RKO (cell line): Measurements from ENCODE around the gene AP2B1.
"Not testable (repeated sequence)": the region's sequence is repeated elsewhere in the genome, so short reads cannot be mapped to it uniquely, and the experiment has no call there.

Source experiments
- DNase-seq: peaks from one replicate; pipeline ENCODE4 v3.0.0-alpha.2; 2016; ENCODE audit warnings: low spot score

Gene AP2B1

DNA sequence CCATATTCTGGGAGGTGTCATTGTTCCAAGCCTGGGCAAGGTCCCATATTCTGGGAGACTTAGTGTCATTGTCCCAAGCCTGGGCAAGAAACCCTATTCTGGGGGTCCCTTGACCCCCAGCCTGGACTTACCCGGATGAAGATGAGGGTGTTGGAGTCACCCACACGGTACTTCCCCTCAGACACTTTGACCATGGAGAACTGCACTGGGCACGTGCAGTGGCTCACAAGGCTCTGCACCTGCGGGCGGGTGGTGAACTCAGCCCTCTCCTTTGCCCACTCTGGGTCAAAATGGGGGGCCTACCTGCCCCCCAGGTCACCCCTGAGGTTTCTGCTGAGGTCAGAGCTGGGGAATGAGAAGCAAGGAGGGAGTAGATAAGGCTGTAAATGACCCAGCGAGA is 161.9 kb downstream of the AP2B1 start:
- DNase-seq = no peak

DNA sequence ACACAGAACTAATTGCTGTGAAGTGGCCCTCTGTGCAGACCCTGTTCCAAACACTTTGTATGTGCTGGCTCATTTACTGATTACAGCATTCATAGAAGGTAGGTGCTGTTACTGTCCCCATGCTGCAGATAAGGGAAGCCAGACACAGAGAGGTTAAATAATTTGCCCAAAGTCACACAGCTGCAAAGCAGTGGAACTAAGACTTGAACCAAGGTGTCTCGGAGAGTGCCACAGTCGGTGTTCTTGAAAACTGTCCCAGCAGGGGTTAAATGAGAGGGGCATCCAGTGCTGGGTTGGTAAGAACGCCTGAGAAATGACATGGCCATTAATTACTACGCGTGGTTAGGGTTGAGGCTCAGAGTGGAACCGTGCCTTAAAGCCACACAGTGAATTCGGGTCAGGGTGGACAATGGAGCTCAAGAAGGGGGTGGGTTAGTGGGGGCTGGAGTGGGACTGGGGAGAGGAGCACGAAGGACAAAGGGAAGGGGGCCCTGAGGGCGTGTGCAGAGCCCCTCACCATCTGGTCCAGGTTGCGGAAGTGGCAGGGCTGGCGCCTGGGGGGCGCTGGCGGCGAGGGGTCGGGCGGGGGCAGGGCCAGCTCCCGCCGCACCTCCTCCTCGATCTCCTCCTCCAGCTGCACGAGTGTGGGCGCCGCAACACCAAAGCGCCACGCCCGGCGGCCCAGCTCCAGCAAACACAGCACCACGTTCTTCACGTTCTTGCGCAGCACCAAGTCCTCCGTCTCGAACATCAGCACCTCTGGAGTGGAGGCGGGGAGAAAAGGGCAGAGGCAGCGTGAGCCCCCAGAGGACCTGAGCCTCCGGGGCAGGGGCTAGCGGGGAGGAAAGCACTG is 162.7 kb downstream of the AP2B1 start:
- DNase-seq = no peak

DNA sequence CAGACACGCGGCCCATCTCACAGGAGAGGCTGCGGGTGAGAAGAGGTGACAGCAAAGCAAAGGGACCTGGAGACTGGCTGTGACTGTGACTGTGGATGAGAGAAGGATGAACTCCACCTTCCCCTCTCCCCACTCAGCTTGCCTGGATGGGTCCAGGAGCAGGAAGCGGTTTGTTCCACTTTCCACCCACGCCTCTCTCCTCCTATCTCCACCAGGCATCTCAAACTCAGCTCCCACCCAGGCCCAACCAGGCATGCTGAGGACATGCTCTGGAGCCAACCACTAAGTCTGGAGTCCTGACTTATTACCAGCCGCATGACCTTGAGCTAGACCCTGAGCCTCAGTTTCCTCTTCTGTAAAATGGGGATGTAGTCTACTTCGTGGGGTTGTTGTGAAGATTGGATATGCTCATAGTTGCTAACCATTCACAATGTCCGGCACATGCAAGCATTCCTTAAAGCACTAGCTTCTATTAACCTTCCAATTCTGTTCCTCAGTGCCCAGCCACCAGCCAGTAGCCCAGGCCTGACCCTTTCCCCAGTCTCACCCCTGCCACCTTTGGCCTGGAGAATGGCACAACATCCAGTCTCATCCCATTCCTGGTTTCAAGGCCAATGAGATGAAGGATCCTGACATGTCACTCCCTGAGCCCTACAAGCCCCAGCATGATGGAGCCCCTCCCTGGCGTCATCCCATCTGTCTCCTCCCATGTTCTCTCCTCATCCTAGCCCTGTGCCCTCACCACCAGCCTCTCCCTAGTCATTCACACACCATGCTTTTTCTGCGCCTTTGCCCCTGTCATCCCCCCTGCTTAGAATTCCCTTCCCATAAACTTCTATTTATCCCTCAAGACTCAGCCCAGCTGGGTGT is 163.6 kb downstream of the AP2B1 start:
- DNase-seq = no peak

DNA sequence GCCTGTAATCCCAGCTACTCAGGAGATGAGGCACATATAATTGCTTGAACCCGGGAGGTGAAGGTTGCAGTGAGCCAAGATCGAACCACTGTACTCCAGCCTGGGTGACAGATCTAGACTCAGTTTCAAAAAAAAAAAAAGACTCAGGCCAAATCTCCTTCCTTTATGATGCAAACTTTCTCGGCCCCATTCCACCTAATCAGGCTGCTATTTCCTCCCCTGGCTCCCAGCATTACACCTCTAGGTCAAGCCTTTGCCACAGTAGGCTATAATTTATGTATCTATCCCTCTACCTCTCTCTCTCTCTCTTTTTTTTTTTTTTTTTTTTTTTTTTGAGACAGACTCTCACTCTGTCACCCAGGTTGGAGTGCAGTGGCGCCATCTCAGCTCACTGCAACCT is 164.4 kb downstream of the AP2B1 start:
- DNase-seq = not testable (repeated sequence)

DNA sequence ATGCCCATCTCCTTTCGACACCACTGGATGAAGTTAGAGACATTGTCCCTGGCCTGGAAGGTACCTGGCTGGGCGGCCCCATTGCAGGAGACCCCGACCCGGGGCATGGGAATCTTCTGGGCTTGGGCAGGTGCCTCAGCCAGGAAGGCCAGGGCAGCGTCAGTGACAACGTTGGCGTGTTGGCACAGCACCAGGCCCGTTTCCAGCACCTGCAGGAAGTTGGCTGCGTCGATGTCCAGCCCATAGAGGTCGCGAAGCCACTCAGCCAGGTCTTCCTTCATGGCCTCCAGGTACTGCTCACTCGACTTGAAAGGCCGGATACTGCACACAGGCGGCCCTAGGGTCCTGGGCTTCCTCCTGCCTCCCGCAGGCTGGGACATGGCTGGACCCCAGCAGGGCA is 165.3 kb downstream of the AP2B1 start:
- no peak for DNase-seq

DNA sequence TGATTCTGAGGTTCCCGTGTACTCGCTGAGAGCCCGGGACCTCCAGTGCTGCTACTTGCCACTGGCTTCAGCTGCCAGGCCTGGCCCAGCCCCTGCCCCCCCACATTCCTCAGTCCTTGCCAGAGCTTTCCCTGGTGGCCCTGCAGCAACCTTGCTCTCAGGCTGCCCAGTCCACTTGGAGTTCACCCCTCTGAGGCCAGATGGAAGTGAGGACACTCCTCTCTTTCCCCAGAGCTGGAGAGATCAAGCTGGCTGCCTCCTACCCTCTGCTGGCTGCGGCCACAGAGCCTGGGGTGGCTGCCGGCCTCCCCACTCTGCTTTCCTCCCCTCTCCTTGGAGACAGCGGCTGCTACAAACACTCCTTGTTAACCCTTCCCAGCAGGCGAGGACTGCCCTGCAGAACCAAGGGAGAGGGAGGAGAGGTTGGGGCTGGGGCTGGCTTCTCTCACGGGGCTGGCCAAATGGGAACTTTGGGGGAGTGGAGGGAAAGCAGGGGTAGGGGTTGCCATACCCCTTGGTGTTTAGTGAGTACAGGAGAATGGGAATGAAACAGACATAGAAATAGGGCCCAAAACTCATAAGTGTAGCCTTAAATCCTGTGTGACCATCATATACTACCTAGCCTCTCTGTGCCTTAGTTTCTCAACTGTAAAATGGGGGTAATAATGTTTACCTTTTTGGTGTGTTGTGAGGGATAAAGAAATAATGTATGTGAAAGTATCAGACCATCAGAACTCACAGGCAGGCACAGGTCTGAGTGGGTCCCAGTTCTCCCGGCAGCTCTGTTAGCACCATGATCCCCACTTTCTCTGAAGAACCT is 166.0 kb downstream of the AP2B1 start, which contains the start of gene GAS2L2:
Gene GAS2L2, minus strand, starts transcription at position 295 of the 820 bp plus-strand sequence. CDS start 389 bp downstream, outside the sequence.
- DNase-seq = no peak

DNA sequence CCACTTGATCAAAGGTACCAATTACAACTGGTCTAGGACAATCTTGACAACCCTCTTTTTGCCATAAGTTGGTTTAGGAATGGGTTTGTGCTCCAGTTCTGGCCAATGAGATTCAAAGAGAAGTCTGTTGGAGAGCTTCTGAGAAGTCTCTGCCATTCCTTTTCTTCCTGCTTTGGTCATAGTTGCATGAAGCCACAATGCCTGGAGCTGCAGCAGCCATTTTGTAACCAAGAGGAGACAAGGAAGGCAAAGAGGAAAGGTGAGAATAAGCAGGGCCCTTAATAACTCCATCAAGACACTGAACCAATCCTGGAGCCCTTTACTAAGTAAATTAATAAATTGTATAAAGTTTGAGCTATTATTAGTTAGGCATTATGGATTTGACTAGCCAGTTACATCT is 170.1 kb downstream of the AP2B1 start:
- DNase-seq = no peak

DNA sequence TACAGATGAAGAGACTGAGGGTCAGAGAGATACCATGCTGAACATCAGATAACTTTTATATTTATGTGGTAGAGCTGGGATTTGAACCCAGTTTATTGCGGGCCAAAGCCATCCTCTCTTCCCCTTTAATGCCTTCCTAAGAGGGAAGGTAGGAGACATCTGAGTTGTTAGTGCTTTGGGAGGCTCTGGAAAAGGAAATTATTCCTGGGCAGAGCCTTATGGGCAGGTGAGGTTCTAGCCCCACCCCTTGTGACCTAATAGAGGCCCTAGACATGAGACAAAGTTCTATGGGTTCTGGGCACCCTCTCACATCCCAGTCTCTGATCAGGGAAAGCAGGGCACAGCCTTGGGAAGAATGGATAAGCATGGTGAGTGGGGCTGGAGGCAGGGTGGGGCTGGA is 173.5 kb downstream of the AP2B1 start, which contains the start of gene C17orf50:
Gene C17orf50, plus strand, starts transcription at position 301 of the 400 bp plus-strand sequence. Its CDS starts 55 bp downstream, at position 356.
- no peak for DNase-seq

DNA sequence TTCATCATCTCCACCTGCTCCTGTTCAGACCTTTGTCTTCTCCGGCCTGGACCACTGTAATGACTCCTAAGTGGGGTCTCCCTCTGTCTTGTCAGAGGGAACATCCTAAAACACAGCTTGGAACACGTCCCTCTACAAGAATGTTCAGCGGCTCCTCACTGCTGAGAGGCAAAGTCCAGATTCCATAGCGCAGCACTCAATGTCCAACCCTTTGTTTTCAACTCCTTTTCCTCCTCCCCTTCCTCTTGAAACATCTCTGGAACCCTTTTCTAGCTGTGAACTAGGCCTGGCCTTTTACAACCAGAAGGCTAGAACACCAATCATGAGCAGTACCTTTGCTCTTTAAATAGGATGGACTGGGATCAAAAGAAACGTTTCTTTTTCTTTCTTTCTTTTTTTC is 174.5 kb downstream of the AP2B1 start:
- DNase-seq = no peak

DNA sequence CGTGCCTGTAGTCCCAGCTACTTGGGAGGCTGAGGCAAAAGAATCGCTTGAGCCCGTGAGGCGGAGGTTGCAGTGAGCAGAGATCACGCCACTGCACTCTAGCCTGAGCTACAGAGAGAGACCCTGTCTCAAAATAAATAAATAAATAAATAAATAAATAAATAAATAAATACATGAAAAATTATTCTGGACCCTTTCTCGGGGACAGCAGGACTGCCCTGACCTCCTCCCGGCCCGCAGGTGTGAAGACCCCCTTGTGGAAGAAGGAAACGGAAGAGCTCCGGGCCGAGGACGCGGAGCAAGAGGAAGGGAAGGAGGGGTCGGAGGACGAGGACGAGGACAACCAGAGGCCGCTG is 176.6 kb downstream of the AP2B1 start:
- no peak for DNase-seq

DNA sequence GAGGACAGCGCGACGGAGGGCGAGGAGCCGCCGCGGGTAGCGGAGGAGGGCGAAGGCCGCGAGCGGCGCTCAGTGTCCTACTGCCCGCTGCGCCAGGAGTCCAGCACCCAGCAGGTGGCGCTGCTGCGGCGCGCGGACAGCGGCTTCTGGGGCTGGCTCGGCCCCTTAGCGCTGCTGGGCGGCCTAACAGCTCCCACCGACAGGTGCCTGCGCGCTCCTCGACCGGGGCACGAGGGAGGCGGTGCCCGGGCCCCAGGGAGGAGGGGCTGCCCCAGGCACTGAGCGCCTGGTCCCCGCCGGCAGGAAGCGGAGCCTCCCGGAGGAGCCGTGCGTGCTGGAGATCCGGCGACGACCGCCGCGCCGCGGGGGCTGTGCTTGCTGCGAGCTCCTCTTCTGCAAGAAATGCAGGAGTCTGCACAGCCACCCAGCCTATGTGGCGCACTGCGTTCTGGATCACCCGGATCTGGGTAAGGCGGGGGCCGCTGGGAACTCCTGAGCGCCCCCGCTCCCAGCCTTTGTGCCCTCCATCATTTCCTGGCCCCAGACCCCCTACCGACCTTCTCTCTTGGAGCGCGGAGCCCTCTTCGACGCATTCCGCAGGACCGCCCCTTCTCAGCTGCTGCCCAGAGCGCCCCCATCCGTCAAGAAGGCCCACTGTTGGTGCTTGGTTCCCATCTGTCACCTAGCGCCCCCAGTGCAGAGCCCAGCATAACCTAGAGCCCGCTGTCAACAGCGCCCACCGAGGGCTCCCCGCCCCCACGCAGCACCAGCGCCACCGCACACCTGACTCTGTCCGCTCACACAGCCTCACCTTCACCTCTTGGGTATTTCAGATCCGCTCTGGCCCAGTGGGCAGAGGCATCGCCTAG is 177.2 kb downstream of the AP2B1 start:
- DNase-seq = peak; percentile 91

DNA sequence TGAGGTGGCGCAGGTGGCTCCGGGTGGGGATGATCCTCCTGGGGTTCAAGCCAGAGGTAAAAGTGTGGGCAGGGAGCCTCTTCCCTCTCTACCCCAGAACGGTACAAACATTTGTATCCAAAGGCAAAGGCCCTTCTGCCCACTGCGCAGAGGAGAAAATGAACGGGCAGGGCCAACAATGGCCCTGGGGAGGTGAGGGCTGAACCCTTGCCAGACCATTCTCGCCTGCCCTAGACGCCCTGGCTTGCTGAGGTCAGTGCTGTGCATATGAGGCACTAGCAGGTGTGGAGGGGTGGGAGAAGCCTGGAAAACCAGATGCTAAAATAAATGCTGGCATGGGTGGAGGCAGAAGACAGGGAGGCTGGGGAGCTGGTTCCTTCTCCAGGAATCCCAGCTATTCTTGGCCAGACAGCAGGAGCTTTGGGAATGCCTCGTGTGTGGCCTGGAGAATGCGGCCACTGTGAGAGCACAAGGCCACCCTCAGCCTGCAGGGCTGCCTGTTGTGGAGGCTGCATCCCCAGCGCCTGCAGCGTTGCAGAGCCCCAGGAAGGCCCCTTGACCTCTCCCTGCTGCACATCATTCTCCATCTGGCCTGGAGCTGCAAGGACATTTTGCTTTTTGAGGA is 178.1 kb downstream of the AP2B1 start:
- DNase-seq = no peak

DNA sequence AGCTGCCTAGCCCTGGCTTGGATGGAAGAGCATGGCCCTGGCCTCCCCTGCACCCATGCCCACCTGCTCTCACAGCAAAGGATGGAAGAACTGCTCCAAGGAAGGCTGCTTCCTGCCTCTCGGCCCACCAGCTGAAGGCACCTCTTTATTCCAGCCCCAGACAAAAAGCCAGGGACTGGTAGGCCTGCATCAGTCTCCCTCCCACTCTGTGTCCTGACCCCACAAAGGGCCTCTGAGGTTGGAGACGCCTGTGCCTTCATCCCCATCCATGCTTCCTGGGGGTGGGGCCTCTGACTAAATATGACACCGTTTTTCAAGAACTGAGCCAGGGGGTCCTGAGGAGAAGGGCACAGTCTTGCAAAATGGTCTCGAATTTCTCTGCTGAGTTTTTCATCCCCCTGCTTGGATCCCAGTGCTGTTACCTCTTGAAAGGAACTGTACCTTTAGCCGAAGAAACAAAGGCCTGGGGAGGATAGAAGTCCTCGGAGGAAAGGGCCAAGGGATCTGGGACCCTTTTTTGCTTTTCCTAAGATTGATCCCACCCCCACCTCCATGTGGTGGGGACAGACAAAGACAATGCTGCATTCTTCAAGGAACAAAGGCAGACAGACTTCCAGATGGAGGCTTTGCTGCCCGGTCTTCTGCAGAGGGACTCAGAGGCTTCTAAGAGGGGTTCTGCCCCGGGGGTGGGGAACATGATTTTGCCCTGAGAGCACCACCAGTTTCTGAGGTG is 178.8 kb downstream of the AP2B1 start:
- no peak for DNase-seq

DNA sequence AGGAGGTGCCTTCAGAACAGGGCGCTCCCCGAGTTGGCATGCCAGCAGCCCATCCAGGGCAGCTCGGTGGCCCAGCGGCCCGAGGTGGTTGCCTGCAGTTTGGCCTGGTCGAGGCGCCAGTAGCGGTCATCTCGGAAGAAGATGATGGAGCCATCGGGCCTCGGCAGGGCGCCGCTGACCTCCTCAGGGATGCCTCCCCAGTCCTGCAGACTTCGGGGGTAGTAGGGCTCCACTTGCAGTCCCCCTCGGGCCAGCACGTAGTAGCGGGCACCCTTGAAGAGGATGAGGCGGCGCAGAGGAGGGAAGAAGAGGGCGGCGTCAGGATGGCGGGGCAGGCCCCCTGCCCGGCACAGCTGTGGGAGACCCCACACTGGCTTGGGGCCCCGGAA is 179.4 kb downstream of the AP2B1 start:
- DNase-seq = no peak

DNA sequence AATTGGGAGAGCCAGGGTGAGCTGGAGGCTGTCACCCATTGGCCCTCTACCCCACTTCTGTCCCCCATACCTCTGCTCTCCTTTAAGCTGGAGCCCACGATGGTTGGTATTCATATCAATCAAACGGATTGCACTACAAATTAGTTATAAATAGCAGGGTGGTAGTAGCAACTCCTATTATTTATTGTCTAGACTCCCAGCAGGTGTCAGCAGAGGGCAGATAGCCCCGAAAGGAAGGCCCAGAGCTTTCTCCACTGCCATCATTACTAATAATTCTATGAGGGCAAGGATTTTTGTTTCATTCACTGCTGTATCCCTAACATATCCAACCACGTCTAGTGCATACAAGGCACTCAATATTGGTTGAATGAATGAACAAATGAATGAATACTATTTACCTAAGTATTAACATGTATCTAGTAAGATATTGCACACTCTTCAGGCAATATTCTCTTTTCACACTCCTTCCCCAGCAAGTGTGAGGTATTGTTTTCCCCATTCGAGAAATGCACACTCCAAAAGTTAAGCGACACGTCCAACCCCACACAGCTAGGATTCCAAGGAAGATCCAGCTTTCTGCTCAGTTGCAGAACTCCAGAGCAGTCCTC is 179.9 kb downstream of the AP2B1 start:
- peak; percentile 55 for DNase-seq

DNA sequence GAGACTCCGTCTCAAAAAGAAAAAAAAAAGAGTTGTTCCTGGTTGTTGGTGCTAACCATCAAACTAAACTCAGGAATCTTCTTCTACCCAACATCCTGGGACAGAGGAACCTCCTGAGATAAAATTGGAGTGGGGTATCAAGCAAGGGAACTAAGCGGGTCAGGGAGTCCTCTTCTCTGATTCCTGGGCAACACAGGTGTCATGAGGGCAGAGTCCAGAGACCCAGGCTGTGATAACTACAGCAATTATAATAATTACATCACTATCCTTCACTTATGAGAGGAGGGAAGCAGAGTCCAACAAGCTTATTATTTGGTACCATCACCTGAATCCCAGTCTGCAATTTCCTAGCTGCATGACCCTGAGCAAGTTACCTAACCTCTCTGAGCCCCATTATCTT is 181.7 kb downstream of the AP2B1 start:
- DNase-seq = no peak

DNA sequence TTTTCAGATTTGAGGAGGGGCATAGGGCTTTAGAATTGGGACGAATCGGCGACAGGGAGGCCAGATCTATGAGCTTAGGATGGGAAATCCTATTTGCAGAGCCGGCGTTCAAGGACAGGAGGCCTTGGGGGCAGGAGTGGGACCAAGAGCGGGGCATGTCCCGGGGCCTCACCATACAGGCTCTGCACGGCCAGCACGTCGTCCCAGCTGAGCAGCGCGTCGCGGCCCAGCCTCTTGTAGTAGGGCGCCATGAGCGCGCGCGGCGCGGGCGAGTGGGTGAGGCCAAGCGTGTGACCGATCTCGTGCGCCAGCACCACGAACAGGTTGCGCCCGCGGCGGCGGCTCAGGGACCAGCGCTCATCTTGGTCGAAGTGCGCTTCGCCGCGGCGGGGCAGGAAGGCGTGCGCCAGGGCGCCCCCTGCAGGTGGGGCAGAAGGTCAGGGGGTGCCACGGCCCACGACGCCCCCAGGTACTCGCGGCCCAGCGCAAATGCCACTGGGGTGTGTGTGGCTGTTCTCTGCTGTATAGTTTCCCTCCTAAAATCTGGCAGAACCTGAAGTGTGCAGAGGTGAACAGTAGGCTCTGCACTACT is 182.9 kb downstream of the AP2B1 start:
- no peak for DNase-seq

DNA sequence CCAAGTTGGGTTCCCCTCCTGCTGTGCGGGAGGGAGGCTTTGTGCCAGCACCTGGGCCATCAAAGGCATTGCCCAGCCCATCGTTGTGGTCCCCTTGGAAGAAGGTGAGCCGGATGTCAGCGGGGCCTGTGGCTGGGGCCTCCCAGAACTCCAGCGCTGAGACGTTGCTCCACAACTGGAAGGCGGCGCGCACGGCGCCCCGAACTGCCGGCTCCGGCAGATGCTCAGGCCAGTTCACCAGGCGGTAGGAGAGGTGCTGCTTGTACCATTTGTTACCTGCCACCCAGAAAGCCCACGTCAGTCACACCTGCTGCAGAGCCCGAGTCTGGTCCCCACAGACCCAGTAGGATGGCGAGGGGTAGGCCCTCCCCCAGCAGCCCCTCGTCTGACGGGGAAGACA is 186.0 kb downstream of the AP2B1 start:
- no peak for DNase-seq
